SK-N-SH treated with all-trans-retinoic acid at 6 μM for 48 hours (cell line): ENCODE measurements around the gene FOXP4.

Source experiments
- PPARA ChIP-seq: fragments of 250-450 bp; sonication (Bioruptor Pico); IDR thresholded peaks from 2 replicates; pipeline ENCODE4 v1.5.0; 2020; ENCODE audit warnings: mild to moderate bottlenecking, borderline replicate concordance
- RARB ChIP-seq: fragments of 250-450 bp; sonication (Bioruptor Pico); IDR thresholded peaks from 2 replicates; pipeline ENCODE4 v1.8.0; 2021; ENCODE audit warnings: mild to moderate bottlenecking, moderate library complexity
- ZFP3 ChIP-seq: fragments of 250-450 bp; sonication (Bioruptor Pico); IDR thresholded peaks from 2 replicates; pipeline ENCODE4 v1.5.0; 2020; ENCODE audit warnings: mild to moderate bottlenecking, moderate library complexity

DNA sequence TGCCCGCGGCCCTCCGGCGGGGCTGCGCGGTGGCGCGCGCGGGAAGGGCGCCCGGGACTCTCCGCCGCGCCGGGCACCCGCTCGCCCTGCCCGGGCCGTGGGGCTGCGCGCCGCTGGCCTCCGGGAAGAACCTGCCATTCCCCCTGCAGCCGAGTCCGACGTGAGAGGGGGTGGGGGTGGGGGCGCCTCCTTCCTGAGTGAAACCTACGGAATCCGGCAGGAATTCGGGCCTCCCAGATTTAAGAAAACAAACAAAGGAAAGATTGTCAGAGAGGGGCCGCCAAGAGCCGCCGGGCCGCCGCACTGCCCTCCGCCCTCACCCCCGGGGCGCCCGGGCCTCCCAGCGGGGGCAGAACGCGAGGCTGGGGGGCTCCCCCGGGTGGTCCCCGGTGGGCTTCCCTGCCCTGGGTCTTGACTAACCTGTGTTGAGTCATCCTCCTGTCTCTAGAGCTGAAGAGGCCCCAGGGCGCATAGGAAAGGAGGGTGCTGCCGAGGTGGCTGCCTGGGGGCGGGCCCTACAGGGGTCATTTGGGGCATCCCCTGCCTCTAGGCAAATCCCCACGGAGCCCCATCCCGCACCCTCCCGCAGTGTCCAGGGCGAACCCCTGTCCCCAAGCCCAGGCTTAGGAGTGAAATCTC is 42.2 kb upstream of the FOXP4 start:
- no peak for TF ChIP-seq ZFP3 (CRISPR knock-in tag)
- no peak for TF ChIP-seq RARB (CRISPR knock-in tag)
- TF ChIP-seq PPARA, result no peak
